Gastrocnemius medialis (tissue), 4 donors: ENCODE data around the gene SPATA31C2. TPM values are rescaled to one million over a fixed set of nuclear protein-coding genes. Genes with fewer than 3 reads are reported as not detected.

ENCODE experiments used
- ATAC-seq, 2 donors: fragments of 150-250 bp; one replicate each; pipeline ENCODE4 v1.9.1; 2016
- DNase-seq, 2 donors: peaks; one replicate each; pipeline ENCODE4 v3.0.0-alpha.2; 2019
- H3K27ac ChIP-seq, 4 donors: fragments of 200-600 bp; sonication (generic); 1 replicate in 1 of 4; 2 replicates in 3 of 4; pipeline ENCODE4 v1.5.1; 2016 to 2018; ENCODE audit warnings: mild to moderate bottlenecking in 2 of 4, moderate library complexity in 1 of 4
- H3K27me3 ChIP-seq, 3 donors: fragments of 200-600 bp; sonication (generic) in 2 of 3; 1 replicate in 1 of 3; 2 replicates in 2 of 3; pipeline versions ENCODE4 v1.5.1 to v1.6.0; 2016 to 2019; ENCODE audit warnings: mild to moderate bottlenecking in 1 of 3, moderate library complexity in 1 of 3
- H3K36me3 ChIP-seq, 2 donors: fragments of 200-600 bp; sonication (generic) in 1 of 2; one replicate each; pipeline ENCODE4 v1.5.1; 2017 to 2018
- H3K4me1 ChIP-seq, 2 donors: fragments of 200-600 bp; sonication (generic) in 1 of 2; one replicate each; pipeline ENCODE4 v1.5.1; 2016 to 2017; ENCODE audit warnings: mild to moderate bottlenecking in 2 of 2
- H3K4me3 ChIP-seq, 4 donors: fragments of 200-600 bp; sonication (generic) in 3 of 4; 1 replicate in 1 of 4; 2 replicates in 3 of 4; pipeline ENCODE4 v1.5.1; 2016 to 2019; ENCODE audit warnings: mild to moderate bottlenecking in 2 of 4
- H3K9me3 ChIP-seq, 3 donors: fragments of 200-600 bp; sonication (generic) in 2 of 3; 1 replicate in 1 of 3; 2 replicates in 2 of 3; pipeline ENCODE4 v1.5.1; 2016 to 2019
- POLR2A ChIP-seq, 2 donors: fragments of 450-650 bp; IDR thresholded peaks; one replicate each; pipeline ENCODE4 v1.6.1; 2017; ENCODE audit warnings: antibody characterized with exemption in 2 of 2, mild to moderate bottlenecking in 2 of 2, moderate library complexity in 2 of 2
- in situ Hi-C, 4 donors: fragments of 200-750 bp; cut with MboI; loops; one replicate each; pipeline versions ENCODE4 v1.15.0 to v1.8.0; 2017; ENCODE audit warnings: low sequenced_read_pairs in 4 of 4
- intact Hi-C: fragments of 100-400 bp; cut with DNase I; formaldehyde crosslinking; loops from one replicate; pipeline ENCODE4 v1.15.1; 2023; ENCODE audit warnings: low total_unique reads
- total RNA-seq, 4 donors: library from RNA; depleted of rRNA; stranded (reverse); fragments of >200 nt; gene quantifications; one replicate each; pipeline versions ENCODE4 v1.1.0 to v1.2.3, GENCODE V29; 2016
- TF ChIP-seq, protein P1 (sequence below), 5 experiments: fragments of 450-650 bp in 3 of 5; fragments of 200-600 bp in 2 of 5; sonication (generic) in 2 of 5; IDR thresholded peaks in 4 of 5; conservative IDR thresholded peaks in 1 of 5; 1 replicate in 4 of 5; 2 replicates in 1 of 5; pipeline ENCODE4 v1.5.1; 2016 to 2019; ENCODE audit warnings: antibody characterized with exemption in 5 of 5, mild to moderate bottlenecking in 3 of 5, moderate library complexity in 3 of 5

SPATA31C2 gene
- total RNA-seq, 4 donors from 2014 or later, result not detected

- Histone ChIP-seq H3K36me3 (no peaks in the 10 kb centered on the region), H3K4me3 (no peak overlapping the region), H3K27me3 (no peaks in the 10 kb centered on the region), H3K27ac (no peak overlapping the region), H3K9me3 (no peaks in the 10 kb centered on the region), H3K4me1 (no peaks in the 10 kb centered on the region)
- intact Hi-C loops (no loop called here), in situ Hi-C loops (no loop called here)
- no peak for DNase-seq
- ATAC-seq, result no peak
- TF ChIP-seq POLR2A (IDR thresholded peaks at IDR 0.05), result no peak
- TF ChIP-seq, protein P1, sequence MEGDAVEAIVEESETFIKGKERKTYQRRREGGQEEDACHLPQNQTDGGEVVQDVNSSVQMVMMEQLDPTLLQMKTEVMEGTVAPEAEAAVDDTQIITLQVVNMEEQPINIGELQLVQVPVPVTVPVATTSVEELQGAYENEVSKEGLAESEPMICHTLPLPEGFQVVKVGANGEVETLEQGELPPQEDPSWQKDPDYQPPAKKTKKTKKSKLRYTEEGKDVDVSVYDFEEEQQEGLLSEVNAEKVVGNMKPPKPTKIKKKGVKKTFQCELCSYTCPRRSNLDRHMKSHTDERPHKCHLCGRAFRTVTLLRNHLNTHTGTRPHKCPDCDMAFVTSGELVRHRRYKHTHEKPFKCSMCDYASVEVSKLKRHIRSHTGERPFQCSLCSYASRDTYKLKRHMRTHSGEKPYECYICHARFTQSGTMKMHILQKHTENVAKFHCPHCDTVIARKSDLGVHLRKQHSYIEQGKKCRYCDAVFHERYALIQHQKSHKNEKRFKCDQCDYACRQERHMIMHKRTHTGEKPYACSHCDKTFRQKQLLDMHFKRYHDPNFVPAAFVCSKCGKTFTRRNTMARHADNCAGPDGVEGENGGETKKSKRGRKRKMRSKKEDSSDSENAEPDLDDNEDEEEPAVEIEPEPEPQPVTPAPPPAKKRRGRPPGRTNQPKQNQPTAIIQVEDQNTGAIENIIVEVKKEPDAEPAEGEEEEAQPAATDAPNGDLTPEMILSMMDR (IDR thresholded peaks at IDR 0.05 in 4 of 5, conservative IDR thresholded peaks at IDR 0.05 in 1 of 5), result no peak
Observed at GRCh38 chr9:88182501-88182900, 44.2 kb upstream of the SPATA31C2 start.

GRCh38 chr9:88180081-88180765, 41.9 kb upstream of the SPATA31C2 start:
- Histone ChIP-seq H3K4me3 (no peak overlapping the region), H3K27me3 (no peaks in the 10 kb centered on the region), H3K36me3 (no peaks in the 10 kb centered on the region), H3K9me3 (no peaks in the 10 kb centered on the region), H3K4me1 (no peaks in the 10 kb centered on the region), H3K27ac (no peak overlapping the region)
- TF ChIP-seq, protein P1 (IDR thresholded peaks at IDR 0.05 in 4 of 5, conservative IDR thresholded peaks at IDR 0.05 in 1 of 5), result no peak
- TF ChIP-seq POLR2A (IDR thresholded peaks at IDR 0.05), result no peak
- ATAC-seq (no peak), DNase-seq (no peak)
- in situ Hi-C loops, result no loop called here
- intact Hi-C loops, result no loop called here

- Histone ChIP-seq H3K27ac (no peak overlapping the region), H3K27me3 (no peaks in the 10 kb centered on the region), H3K4me1 (no peaks in the 10 kb centered on the region), H3K9me3 (no peaks in the 10 kb centered on the region), H3K36me3 (no peaks in the 10 kb centered on the region), H3K4me3 (no peak overlapping the region)
- DNase-seq (no peak), ATAC-seq (no peak)
- in situ Hi-C loops (no loop called here), intact Hi-C loops (no loop called here)
- TF ChIP-seq POLR2A (IDR thresholded peaks at IDR 0.05), result no peak
- TF ChIP-seq, protein P1 (IDR thresholded peaks at IDR 0.05 in 4 of 5, conservative IDR thresholded peaks at IDR 0.05 in 1 of 5), result no peak
Observed at GRCh38 chr9:88179062-88179521, 40.8 kb upstream of the SPATA31C2 start.

GRCh38 chr9:88178641-88179040, 40.4 kb upstream of the SPATA31C2 start:
- H3K27me3 ChIP-seq, result no peaks in the 10 kb centered on the region
- H3K27ac ChIP-seq, result no peak overlapping the region
- in situ Hi-C loops (no loop called here), intact Hi-C loops (no loop called here)
- no peaks in the 10 kb centered on the region for H3K9me3 ChIP-seq
- ATAC-seq (no peak), DNase-seq (no peak)
- H3K4me1 ChIP-seq, result no peaks in the 10 kb centered on the region
- H3K4me3 ChIP-seq, result no peak overlapping the region
- no peak for TF ChIP-seq POLR2A (IDR thresholded peaks at IDR 0.05)
- TF ChIP-seq, protein P1 (IDR thresholded peaks at IDR 0.05 in 4 of 5, conservative IDR thresholded peaks at IDR 0.05 in 1 of 5), result no peak
- no peaks in the 10 kb centered on the region for H3K36me3 ChIP-seq

- Histone ChIP-seq H3K4me1 (no peaks in the 10 kb centered on the region), H3K4me3 (no peak overlapping the region), H3K9me3 (no peaks in the 10 kb centered on the region), H3K27me3 (no peaks in the 10 kb centered on the region), H3K27ac (no peak overlapping the region), H3K36me3 (no peaks in the 10 kb centered on the region)
- TF ChIP-seq, protein P1 (IDR thresholded peaks at IDR 0.05 in 4 of 5, conservative IDR thresholded peaks at IDR 0.05 in 1 of 5), result no peak
- TF ChIP-seq POLR2A (IDR thresholded peaks at IDR 0.05), result no peak
- DNase-seq (no peak), ATAC-seq (no peak)
- in situ Hi-C loops, result no loop called here
- intact Hi-C loops, result no loop called here
Observed at GRCh38 chr9:88177371-88177770, 39.1 kb upstream of the SPATA31C2 start.
